Measurements from ENCODE around the gene ALPK1. TPM values are rescaled to one million over a fixed set of nuclear protein-coding genes. Genes with fewer than 3 reads are reported as not detected.
"Not testable (repeated sequence)": the region's sequence is repeated elsewhere in the genome, so short reads cannot be mapped to it uniquely, and the experiment has no call there.

ALPK1 gene
- total RNA-seq, 1 donor from 2014 or later: 4.9 TPM

DNA sequence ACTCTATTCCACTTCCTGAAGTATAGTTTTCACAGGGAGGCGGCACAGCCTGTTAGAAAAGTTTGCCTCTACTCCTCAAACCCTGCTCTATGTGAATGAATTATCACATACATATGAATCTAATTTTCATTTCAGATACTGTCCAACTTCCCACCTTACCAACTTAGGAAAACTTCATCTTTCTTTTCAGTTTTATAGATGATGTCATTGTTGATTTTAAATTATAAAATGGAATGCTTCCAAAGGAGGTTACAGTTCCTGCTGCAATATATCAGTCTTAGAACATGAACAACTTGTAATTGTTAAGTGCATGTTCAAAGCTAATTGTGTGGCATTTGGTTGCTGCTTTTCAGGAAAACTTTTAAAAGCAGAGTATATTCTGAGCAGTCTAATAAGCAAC is 126.4 kb downstream of the ALPK1 start:
- no peak for FAIRE-seq
- DNase-seq (ENCODE audit: low spot score in 2 of 2): no peak

GRCh38 chr4:112425823-112426222 is 128.7 kb downstream of the ALPK1 start:
- FAIRE-seq (no peak), DNase-seq (ENCODE audit: low spot score in 2 of 2) (no peak)

GRCh38 chr4:112426416-112426815 is 129.2 kb downstream of the ALPK1 start:
- FAIRE-seq: no peak
- DNase-seq (ENCODE audit: low spot score in 2 of 2): no peak

GRCh38 chr4:112431158-112431557 is 134.0 kb downstream of the ALPK1 start:
- FAIRE-seq (no peak), DNase-seq (ENCODE audit: low spot score in 2 of 2) (no peak)

DNA sequence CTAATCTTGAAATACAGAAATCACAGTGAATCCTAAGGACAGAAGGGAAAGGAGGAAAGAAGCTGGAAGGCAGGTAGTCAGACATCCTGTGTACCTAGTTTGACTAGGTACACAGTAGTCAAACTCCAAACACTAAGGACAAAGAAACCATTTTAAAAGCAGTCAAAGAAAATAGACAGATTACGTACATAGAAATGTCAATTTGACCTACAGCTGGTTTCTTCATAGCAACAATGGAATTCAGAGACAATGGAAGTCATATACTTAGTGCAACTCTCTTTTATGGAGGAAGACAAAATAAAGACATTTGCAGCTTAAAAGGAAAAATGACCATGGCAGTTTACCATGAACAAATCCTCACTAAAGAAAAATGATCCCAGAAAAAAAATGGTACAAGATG is 139.8 kb downstream of the ALPK1 start:
- no peak for FAIRE-seq
- no peak for DNase-seq (ENCODE audit: low spot score in 2 of 2)

GRCh38 chr4:112442226-112442625 is 145.1 kb downstream of the ALPK1 start:
- DNase-seq (ENCODE audit: low spot score in 2 of 2); FAIRE-seq: not testable (repeated sequence)

DNA sequence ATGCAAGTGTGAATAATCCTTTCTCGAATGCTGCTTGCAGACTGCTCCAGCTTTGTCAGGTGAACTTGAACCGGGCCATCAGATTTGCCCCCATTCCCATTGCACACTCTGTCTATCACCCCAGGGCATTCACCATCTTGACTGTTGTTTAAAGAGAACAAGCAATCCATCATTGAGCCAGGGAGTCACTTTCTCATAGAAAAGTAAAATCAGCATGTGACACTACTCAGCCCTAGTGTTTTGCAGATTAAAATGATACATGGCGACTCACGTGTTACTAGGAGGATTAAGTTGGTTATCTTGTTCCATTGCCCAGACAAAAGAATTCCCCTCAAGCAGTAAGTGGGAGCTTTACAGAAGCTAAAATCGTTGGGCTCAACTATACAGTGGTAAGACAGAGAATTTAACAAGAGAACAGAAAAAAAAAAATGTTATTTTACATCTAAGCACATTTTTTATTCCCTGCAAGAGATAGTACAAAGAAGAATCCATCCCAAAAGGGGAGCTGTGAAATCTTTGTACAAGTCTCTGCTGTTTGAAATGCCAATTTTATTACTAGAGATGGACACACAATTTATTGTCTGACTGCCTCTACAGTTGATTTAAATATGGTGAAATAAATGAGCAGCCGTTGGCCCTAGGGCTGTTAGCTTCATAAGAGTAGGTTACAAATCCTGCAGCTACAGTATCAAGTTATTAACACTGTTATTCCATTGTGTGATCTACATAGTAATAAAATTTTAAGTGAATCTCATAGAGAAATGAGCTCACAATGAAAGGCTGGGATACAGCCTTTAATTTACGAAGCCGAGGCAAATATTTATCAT is 151.3 kb downstream of the ALPK1 start:
- DNase-seq (ENCODE audit: low spot score in 2 of 2) (no peak), FAIRE-seq (no peak)

- DNase-seq (ENCODE audit: low spot score in 2 of 2): no peak
- no peak for FAIRE-seq
These were observed 152.5 kb downstream of the ALPK1 start for GRCh38 chr4:112449708-112450107.

DNA sequence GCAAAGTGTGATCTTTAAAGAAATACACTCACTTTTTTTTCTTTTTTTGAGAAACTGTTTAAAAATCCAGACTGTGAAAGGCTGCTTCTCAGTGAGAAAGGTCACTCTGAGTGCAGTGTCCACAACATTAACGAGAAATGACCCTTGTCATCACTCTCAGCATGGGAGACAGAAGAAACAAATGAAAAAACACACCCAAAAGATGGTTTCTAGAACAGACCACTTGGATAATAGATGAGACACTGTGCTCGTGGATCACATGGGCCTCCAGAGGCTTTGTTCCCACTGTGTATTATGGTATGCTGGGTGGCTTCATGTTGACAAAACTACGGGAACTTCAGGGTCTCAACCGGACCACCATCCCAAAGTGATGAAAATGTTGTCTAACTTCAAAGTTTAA is 153.9 kb downstream of the ALPK1 start:
- FAIRE-seq (no peak), DNase-seq (ENCODE audit: low spot score in 2 of 2) (no peak)

- no peak for FAIRE-seq
- no peak for DNase-seq (ENCODE audit: low spot score in 2 of 2)
These were observed 154.7 kb downstream of the ALPK1 start for GRCh38 chr4:112451831-112452230.

DNA sequence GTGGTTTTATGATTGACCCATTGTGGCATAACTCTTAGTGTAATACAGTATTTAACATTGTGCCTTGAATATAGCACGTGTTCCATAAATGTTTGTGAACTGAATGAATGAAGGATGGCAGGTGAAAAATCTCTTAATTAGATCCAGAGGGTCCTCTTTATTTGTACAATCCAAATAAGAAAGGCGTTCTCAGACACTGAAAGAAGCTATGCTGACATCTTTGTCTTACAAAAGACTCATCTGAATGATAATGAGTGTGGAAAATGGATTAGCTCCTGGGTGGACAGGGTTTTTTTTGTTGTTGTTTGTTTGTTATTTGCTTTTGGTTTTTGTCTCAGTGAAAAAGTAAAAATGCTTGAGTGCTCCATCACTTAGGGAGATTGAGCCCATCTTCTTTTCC is 156.2 kb downstream of the ALPK1 start:
- FAIRE-seq: no peak
- no peak for DNase-seq (ENCODE audit: low spot score in 2 of 2)

- no peak for DNase-seq (ENCODE audit: low spot score in 2 of 2)
- no peak for FAIRE-seq
These were observed 175.1 kb downstream of the ALPK1 start for GRCh38 chr4:112472318-112472717.

DNA sequence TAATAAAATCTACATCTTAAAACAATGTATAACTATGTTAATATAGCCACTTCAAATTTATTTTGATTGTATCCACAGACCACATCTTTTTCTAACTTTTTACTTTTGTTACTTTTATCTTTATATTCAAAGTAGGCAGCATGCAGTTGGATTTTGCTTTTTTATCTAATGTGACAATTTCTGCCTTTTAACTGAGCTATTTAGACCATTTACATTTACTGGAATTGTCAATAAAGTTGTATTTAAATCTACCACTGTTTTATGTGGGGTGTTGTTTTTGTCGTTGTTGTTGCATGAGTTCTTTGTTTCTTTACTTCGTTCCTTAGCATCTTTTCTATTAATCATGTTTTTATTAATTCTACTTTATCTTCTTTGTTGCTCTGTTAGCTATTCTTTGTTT is 176.8 kb downstream of the ALPK1 start:
- no peak for FAIRE-seq
- DNase-seq (ENCODE audit: low spot score in 2 of 2): no peak

GRCh38 chr4:112485930-112486329 is 188.8 kb downstream of the ALPK1 start:
- DNase-seq (ENCODE audit: low spot score in 2 of 2) (no peak), FAIRE-seq (no peak)

GRCh38 chr4:112490808-112491207 is 193.6 kb downstream of the ALPK1 start:
- not testable (repeated sequence) for FAIRE-seq; DNase-seq (ENCODE audit: low spot score in 2 of 2)

Other genes with a start within 250 kb of the ALPK1 start
- 6.5 TPM for gene FAM241A, start 151.9 kb upstream of the ALPK1 start, total RNA-seq
- gene AP1AR, start 65.6 kb upstream of the ALPK1 start, total RNA-seq: 119 TPM
- gene TIFA, start 11.5 kb upstream of the ALPK1 start, total RNA-seq: 7.3 TPM
- 36.7 TPM for gene NEUROG2, start 218.8 kb downstream of the ALPK1 start, total RNA-seq

All from frontal cortex (tissue), 4 donors.